Activated naive CD8-positive, alpha-beta T cell treated with anti-CD3 and anti-CD28 coated beads for 36 hours (primary cell): Measurements from ENCODE around the gene IQCE. TPM values are rescaled to one million over a fixed set of nuclear protein-coding genes. Genes with fewer than 3 reads are reported as not detected.
"Not testable (repeated sequence)": the region's sequence is repeated elsewhere in the genome, so short reads cannot be mapped to it uniquely, and the experiment has no call there.

Experiments
- DNase-seq: peaks from one replicate; pipeline ENCODE4 v3.0.0; 2021
- H3K27ac Mint-ChIP-seq: one replicate; pipeline ENCODE4 v1.8.0; 2022; ENCODE audit warnings: mild to moderate bottlenecking, moderate library complexity, mixed read lengths
- H3K27me3 Mint-ChIP-seq: one replicate; pipeline ENCODE4 v1.8.0; 2022; ENCODE audit warnings: mild to moderate bottlenecking, mixed read lengths
- H3K36me3 Mint-ChIP-seq: one replicate; pipeline ENCODE4 v1.8.0; 2021; ENCODE audit warnings: mild to moderate bottlenecking, mixed read lengths
- H3K4me1 Mint-ChIP-seq: one replicate; pipeline ENCODE4 v1.8.0; 2021; ENCODE audit warnings: mixed read lengths
- H3K4me3 Mint-ChIP-seq: one replicate; pipeline ENCODE4 v1.8.0; 2022; ENCODE audit warnings: mild to moderate bottlenecking, moderate library complexity, mixed read lengths
- H3K9me3 Mint-ChIP-seq: one replicate; pipeline ENCODE4 v1.8.0; 2022; ENCODE audit warnings: mixed read lengths
- total RNA-seq, 2 experiments: library from RNA; stranded (reverse); gene quantifications; one replicate each; pipeline ENCODE4 v1.2.3, GENCODE V29; 2021

IQCE gene
- total RNA-seq, 2 experiments from 2014 or later: 5.4 to 6.1 TPM

GRCh38 chr7:2551418-2551817 is 7.4 kb upstream of the IQCE start:
- H3K36me3 Mint-ChIP-seq: peaks cover 24% of the 10 kb centered on the region
- no peak for DNase-seq
- no peaks in the 10 kb centered on the region for H3K9me3 Mint-ChIP-seq
- peaks cover 14% of the 10 kb centered on the region for H3K4me1 Mint-ChIP-seq
- no peaks in the 10 kb centered on the region for H3K27me3 Mint-ChIP-seq
- no peak overlapping the region for H3K4me3 Mint-ChIP-seq
- H3K27ac Mint-ChIP-seq: no peak overlapping the region

- H3K36me3 Mint-ChIP-seq: peaks cover 22% of the 10 kb centered on the region
- no peaks in the 10 kb centered on the region for H3K27me3 Mint-ChIP-seq
- DNase-seq: no peak
- H3K4me1 Mint-ChIP-seq: peaks cover 14% of the 10 kb centered on the region
- peak overlapping the region; percentile 54 for H3K4me3 Mint-ChIP-seq
- no peaks in the 10 kb centered on the region for H3K9me3 Mint-ChIP-seq
- no peak overlapping the region for H3K27ac Mint-ChIP-seq
These were observed 5.7 kb upstream of the IQCE start for GRCh38 chr7:2553108-2553507.

DNA sequence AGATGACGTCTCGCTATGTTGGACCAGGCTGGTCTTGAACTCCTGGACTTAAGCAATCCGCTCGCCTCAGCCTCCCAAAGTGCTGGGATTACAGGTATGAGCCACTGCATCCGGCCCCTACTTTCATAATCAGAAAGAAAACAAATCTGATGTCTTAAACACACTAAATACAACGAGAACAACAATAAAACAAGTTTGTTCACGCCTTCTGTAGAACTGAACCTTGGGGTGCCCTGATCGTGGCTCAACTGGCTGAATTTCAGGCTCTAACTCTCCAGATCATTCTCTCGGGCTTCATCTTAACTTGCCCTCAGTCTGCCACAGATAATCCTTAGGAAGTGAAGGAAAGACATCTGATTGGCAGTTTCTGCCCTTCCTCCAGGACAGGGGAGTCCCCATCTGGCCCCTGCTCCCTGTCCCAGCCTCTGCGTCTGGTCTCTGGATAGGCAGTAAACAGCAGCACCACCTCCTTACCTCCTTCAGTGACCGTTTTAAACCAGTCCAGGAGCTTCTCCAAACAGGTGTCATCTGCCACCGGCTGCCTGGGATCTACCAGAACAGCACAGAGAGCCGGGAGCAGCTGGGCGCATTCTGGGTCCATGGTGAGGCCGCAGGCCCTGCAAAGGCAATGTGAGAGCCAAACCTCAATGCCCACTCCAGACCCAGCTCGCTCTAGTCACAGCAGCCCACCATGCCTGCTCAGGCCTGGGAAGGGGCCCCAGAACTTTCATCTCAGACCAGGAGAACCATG is 4.8 kb upstream of the IQCE start:
- peak overlapping the region; percentile 93 for H3K27ac Mint-ChIP-seq
- H3K4me3 Mint-ChIP-seq: peak overlapping the region; percentile 86
- peaks cover 14% of the 10 kb centered on the region for H3K4me1 Mint-ChIP-seq
- H3K36me3 Mint-ChIP-seq: peaks cover 21% of the 10 kb centered on the region
- no peaks in the 10 kb centered on the region for H3K9me3 Mint-ChIP-seq
- H3K27me3 Mint-ChIP-seq: no peaks in the 10 kb centered on the region
- DNase-seq: no peak

DNA sequence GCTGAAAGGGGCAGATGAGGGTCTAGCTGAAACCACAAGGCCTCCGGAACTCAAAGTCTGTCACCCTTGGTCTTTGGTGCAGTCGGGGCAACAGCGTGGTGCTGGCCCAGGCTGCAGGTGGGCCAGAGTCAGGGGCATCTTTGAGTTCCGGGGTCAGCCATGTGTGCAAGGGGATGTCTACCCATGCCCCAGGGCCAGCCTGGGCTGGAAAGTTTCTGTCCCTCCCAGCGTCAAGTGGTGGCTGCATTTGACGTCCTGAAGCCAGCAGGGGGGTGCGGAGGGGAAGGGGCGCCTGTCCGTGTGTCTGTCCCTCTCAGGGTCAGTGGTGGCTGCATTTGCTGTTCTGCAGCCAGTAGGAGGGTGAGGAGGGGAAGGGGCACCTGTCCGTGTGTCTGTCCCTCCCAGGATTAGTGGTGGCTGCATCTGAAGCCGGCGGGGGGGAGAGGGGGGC is 4.1 kb upstream of the IQCE start:
- peak; percentile 18 for DNase-seq
- H3K4me3 Mint-ChIP-seq: peak overlapping the region; percentile 86
- H3K4me1 Mint-ChIP-seq: peaks cover 13% of the 10 kb centered on the region
- no peaks in the 10 kb centered on the region for H3K9me3 Mint-ChIP-seq
- peaks cover 17% of the 10 kb centered on the region for H3K36me3 Mint-ChIP-seq
- H3K27me3 Mint-ChIP-seq: no peaks in the 10 kb centered on the region
- H3K27ac Mint-ChIP-seq: peak overlapping the region; percentile 93

GRCh38 chr7:2555121-2556052 is 3.4 kb upstream of the IQCE start, which contains the start of gene BRAT1:
Gene BRAT1 (minus strand): TSS chr7:2555524. CDS start chr7:2554431, 1,093 bp downstream.
- H3K27ac Mint-ChIP-seq: peak within 1 kb of the TSS; percentile 93
- H3K27me3 Mint-ChIP-seq: no peaks in the 10 kb centered on the region
- peak; percentile 94 for DNase-seq
- peaks cover 18% of the 10 kb centered on the region for H3K4me1 Mint-ChIP-seq
- H3K4me3 Mint-ChIP-seq: peak within 1 kb of the TSS; percentile 86
- H3K36me3 Mint-ChIP-seq: peaks cover 16% of the 10 kb centered on the region
- no peaks in the 10 kb centered on the region for H3K9me3 Mint-ChIP-seq

DNA sequence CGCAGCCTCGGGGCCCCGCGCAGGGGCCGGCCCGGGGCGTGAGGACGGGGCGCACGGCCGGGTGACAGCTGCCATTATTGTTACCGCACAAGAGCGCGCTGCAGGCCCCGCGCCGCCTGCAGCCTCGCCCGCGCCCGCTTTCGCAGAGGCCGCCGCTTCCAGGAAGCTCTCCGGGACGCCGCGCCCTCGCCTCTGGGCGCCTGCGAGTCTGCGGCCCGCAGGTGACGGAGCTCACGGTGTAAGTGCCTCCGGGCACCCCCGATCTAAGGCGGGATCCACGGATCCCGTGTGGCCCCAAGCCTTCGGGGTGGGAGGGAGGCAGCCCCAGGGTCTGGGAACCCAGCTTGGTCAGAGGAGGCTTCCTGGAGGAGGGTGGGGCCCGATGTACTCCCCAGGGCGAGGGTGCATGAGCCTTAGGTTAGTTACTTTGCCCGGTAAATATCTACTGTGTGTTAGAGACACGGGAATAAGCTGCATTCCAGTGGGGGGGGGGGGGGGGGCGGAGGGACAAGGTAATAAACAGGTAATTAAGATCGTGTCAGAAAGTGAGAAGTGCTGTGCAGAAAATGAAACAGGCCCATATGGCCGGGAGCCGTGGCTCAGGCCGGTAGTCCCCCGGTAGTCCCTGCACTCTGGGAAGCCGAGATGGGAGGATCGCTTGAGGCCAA is 638 bp downstream of the IQCE start:
- Mint-ChIP-seq H3K9me3 (no peaks in the 10 kb centered on the region), H3K4me3 (peak overlapping the region; percentile 79), H3K4me1 (peaks cover 8% of the 10 kb centered on the region), H3K36me3 (no peaks in the 10 kb centered on the region), H3K27ac (no peak overlapping the region), H3K27me3 (no peaks in the 10 kb centered on the region)
- DNase-seq: peak; percentile 53

- not testable (repeated sequence) for H3K36me3 Mint-ChIP-seq, H3K4me1 Mint-ChIP-seq, H3K4me3 Mint-ChIP-seq, H3K9me3 Mint-ChIP-seq, DNase-seq, H3K27me3 Mint-ChIP-seq, H3K27ac Mint-ChIP-seq
These were observed 5.2 kb downstream of the IQCE start for GRCh38 chr7:2563955-2564354.

DNA sequence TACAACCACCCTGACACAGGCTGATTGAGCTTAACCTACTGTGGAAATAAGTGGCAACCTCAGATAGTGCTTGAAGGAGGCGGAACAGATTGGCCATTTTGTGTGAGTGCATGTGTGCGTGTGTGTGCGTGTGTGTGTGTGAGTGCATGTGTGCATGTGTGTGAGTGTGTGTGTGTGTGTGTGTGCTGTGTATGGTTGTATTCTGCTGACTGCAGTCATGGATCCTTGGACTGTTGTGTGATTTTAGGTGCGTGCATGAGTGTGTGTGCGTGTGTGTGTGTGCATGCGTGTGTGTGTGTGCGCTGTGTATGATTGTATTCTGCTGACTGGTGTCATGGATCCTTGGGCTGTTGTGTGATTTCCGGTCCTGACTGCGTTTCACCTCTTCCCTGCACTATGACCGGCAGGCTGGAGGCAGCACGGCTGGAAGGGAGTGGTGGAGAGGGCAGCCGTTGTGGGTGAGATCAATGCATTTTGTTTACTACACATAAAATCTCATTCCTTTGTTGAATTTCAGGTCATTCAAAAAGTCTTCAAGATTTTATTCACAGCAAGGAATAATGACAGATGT is 6.3 kb downstream of the IQCE start:
- H3K27ac Mint-ChIP-seq: no peak overlapping the region

GRCh38 chr7:2566348-2566889 is 7.6 kb downstream of the IQCE start:
- Mint-ChIP-seq H3K4me1 (peaks cover 4% of the 10 kb centered on the region), H3K36me3 (no peaks in the 10 kb centered on the region), H3K4me3 (no peak overlapping the region), H3K27ac (no peak overlapping the region), H3K27me3 (no peaks in the 10 kb centered on the region), H3K9me3 (no peaks in the 10 kb centered on the region)
- no peak for DNase-seq

More for the DNA sequence above, 6.3 kb downstream of the IQCE start:
- Mint-ChIP-seq H3K4me3 (no peak overlapping the region), H3K9me3 (no peaks in the 10 kb centered on the region), H3K27me3 (no peaks in the 10 kb centered on the region), H3K36me3 (no peaks in the 10 kb centered on the region), H3K4me1 (peaks cover 5% of the 10 kb centered on the region)
- DNase-seq: no peak

DNA sequence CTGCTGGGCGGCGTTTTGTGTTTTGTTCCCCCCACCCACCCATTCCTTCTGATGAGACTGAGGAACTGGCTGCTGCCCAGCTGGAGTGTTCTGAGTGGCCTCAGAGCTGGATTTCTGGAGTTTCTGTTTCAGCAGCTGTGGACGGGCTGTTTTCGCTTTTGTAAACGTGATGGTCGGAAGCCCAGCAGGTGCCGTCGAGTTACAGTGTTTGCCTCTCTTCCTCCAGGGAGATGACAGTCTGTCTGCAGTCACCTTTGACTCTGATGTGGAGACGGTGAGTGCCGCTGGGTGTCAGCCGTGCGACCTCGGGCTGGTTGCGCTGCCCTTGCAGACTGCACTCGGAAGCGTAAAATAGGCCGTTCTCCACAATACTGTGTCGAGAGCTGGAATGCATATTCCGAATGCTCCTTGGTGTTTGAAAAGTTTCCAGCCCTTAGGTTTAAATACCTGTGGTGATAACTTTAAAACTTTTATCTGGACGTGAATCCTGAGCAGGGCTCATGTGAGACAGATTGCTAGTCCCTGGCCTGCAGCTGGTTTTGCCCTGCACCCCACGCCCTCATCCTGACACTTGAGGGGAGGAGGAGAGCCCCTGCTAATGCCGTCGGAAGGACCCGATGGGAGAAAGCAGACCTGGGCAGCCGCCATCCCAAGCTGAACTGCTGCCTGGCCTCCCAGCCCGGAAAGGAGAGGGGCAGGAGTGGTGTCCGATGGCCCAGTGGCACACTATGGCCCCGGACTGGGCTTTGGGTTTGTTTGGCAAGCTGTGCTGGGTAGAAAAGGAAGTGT is 8.3 kb downstream of the IQCE start:
- no peak for DNase-seq
- Mint-ChIP-seq H3K27ac (no peak overlapping the region), H3K4me3 (no peak overlapping the region)

DNA sequence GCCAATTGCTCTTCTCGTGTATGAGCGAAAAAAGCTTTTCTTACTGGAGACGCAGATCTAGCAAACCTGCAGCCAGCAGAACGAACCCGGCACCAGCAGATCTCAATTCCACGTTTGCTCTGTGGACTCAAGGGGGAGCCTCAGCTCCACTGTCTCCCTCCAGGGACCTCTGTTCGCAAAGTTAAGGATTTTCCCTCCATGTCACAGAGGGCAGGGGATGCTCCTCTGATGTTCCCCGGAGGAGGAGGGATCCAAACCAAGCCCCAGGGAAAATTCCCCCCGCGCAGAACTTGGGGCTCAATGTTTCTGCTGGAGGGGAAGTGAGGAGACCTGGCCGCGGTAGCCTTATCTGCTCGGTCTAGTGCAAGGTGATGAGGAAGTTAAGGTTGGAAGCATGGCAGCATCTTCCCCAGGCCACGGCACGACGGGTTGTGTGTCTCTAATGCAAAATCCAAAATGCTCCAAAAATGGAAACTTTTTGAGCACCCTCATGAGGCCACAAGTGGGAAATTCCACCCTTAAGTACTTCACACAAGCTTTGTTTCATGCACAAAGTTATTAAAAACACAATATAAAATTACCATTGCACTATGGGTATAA is 9.0 kb downstream of the IQCE start:
- peaks cover 6% of the 10 kb centered on the region for H3K4me1 Mint-ChIP-seq
- H3K27me3 Mint-ChIP-seq: no peaks in the 10 kb centered on the region
- no peaks in the 10 kb centered on the region for H3K36me3 Mint-ChIP-seq
- H3K4me3 Mint-ChIP-seq: no peak overlapping the region
- H3K27ac Mint-ChIP-seq: no peak overlapping the region
- H3K9me3 Mint-ChIP-seq: no peaks in the 10 kb centered on the region
- no peak for DNase-seq

More for the DNA sequence above, 8.3 kb downstream of the IQCE start:
- H3K4me1 Mint-ChIP-seq: peaks cover 5% of the 10 kb centered on the region
- no peaks in the 10 kb centered on the region for H3K9me3 Mint-ChIP-seq
- no peaks in the 10 kb centered on the region for H3K36me3 Mint-ChIP-seq
- no peaks in the 10 kb centered on the region for H3K27me3 Mint-ChIP-seq

DNA sequence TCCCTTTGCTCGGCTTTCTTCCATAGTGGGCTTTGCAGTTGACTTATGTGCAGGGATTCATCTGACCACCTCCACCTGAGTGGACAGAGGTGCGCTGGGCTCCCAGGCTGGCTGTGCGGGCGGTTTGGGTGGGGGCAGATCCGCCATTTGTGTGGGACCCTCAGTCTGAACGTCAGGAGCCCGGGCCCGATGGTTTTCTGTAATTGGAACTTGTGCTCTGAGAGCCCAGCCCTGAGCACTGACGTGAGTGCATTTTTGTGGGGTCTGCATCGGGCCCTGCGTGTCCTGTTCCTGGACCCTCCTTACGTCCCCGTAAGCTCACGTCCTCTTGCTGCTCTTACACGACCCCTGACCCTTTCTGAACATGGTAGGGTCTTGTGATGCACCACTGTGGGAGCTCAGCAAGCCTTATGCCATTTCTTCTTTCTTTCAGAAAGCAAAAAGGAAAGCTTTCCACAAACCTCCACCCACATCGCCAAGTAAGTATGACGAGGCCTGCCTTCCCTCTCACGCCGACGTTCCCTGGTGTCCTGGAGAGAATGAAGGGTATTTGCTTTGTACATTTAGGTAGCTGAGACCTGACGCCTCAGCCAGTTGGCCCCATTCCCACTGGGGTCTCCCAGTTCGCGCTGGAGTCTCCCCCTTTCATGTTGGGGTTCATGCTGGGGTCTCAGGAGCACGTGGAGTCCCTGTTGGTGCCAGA is 9.9 kb downstream of the IQCE start:
- Mint-ChIP-seq H3K27me3 (no peaks in the 10 kb centered on the region), H3K36me3 (no peaks in the 10 kb centered on the region), H3K9me3 (no peaks in the 10 kb centered on the region)

GRCh38 chr7:2569421-2569820 is 10.6 kb downstream of the IQCE start:
- DNase-seq: no peak
- Mint-ChIP-seq H3K4me3 (no peak overlapping the region), H3K27ac (no peak overlapping the region), H3K36me3 (no peaks in the 10 kb centered on the region), H3K9me3 (no peaks in the 10 kb centered on the region), H3K27me3 (no peaks in the 10 kb centered on the region), H3K4me1 (peaks cover 6% of the 10 kb centered on the region)

More for the DNA sequence above, 9.9 kb downstream of the IQCE start:
- no peak for DNase-seq
- Mint-ChIP-seq H3K4me3 (no peak overlapping the region), H3K4me1 (peaks cover 6% of the 10 kb centered on the region), H3K27ac (no peak overlapping the region)
